Endothelial cell of umbilical vein (primary cell): ENCODE measurements around the gene ADAMTSL2. TPM values are rescaled to one million over a fixed set of nuclear protein-coding genes. Genes with fewer than 3 reads are reported as not detected.

Source experiments
- BruUV-seq: library from RNA; stranded (reverse); fragments of 400-500 nt; replicated peaks from 2 replicates; lab custom pipeline; 2021; lab: Mats Ljungman, UMichigan
- CTCF ChIA-PET: fragments of 300-600, 350-600 bp; sonication (Branson Sonifier 250); formaldehyde crosslinking; loops from one replicate; lab custom pipeline; 2021; ENCODE audit warnings: antibody characterized with exemption, inconsistent platforms; lab: Charles Lee
- POLR2A ChIA-PET: fragments of 300-600, 350-600 bp; sonication (Branson Sonifier 250); formaldehyde crosslinking; loops from one replicate; lab custom pipeline; 2021; ENCODE audit warnings: antibody characterized with exemption, inconsistent platforms; lab: Charles Lee
- DNase-seq: peaks from one replicate; pipeline ENCODE4 v3.0.0-alpha.2; 2011; ENCODE audit warnings: low read depth, low spot score
- FAIRE-seq: peaks from 2 replicates; lab custom pipeline; 2011; peaks lifted over from hg19 to GRCh38; lab: Jason Lieb, UNC
- H2AFZ ChIP-seq: 2 replicates; pipeline ENCODE4 v1.6.0; 2012; ENCODE audit warnings: low read depth, low read length, control low read depth, inconsistent platforms
- H3K27ac ChIP-seq: 2 replicates; pipeline ENCODE4 v1.5.1; 2011; ENCODE audit warnings: low read depth, mild to moderate bottlenecking, control low read depth, low read length, moderate library complexity; ENCODE audit not compliant: insufficient read depth
- H3K27me3 ChIP-seq, 2 experiments: 2 replicates each; pipeline versions ENCODE4 v1.6.0 to v1.6.1; 2011; ENCODE audit warnings: low read length in 2 of 2, mixed read lengths in 1 of 2; ENCODE audit not compliant: control insufficient read depth in 2 of 2, insufficient read depth in 2 of 2
- H3K36me3 ChIP-seq, 2 experiments: 2 replicates in 1 of 2; 3 replicates in 1 of 2; pipeline ENCODE4 v1.5.1; 2011; ENCODE audit warnings: low read length in 2 of 2, mild to moderate bottlenecking in 1 of 2, moderate library complexity in 1 of 2; ENCODE audit not compliant: control insufficient read depth in 2 of 2, insufficient read depth in 2 of 2; ENCODE audit errors: extremely low read depth in 1 of 2
- H3K4me1 ChIP-seq: 3 replicates; pipeline ENCODE4 v1.5.1; 2011; ENCODE audit warnings: mild to moderate bottlenecking, low read length; ENCODE audit not compliant: control insufficient read depth, insufficient read depth; ENCODE audit errors: extremely low read depth
- H3K4me2 ChIP-seq: 2 replicates; pipeline ENCODE4 v1.6.1; 2011; ENCODE audit warnings: low read length, control low read depth, mixed read lengths; ENCODE audit not compliant: insufficient read depth
- H3K4me3 ChIP-seq, 3 experiments: fragments of 200-600 bp in 1 of 3; sonication (generic), shearing (Covaris generic) in 1 of 3; replicated peaks in 1 of 3; 2 replicates each; pipeline ENCODE4 v1.5.1; 2011 to 2016; ENCODE audit warnings: control low read depth in 3 of 3, low read length in 3 of 3, mild to moderate bottlenecking in 2 of 3, inconsistent platforms in 1 of 3, low read depth in 1 of 3, moderate library complexity in 1 of 3; ENCODE audit not compliant: insufficient read depth in 1 of 3
- H3K79me2 ChIP-seq: 2 replicates; pipeline ENCODE4 v1.6.0; 2012; ENCODE audit warnings: low read length, inconsistent platforms; ENCODE audit not compliant: control insufficient read depth, insufficient read depth
- H3K9ac ChIP-seq: replicated peaks from 2 replicates; pipeline ENCODE3; 2011; ENCODE audit warnings: low read length, control low read depth; ENCODE audit not compliant: insufficient read depth; ENCODE audit errors: extremely low read depth
- H3K9me1 ChIP-seq: replicated peaks from 3 replicates; pipeline ENCODE4 v1.6.0; 2011; ENCODE audit warnings: mild to moderate bottlenecking, low read length; ENCODE audit not compliant: control insufficient read depth, insufficient read depth; ENCODE audit errors: extremely low read depth
- H3K9me3 ChIP-seq: replicated peaks from 2 replicates; pipeline ENCODE4 v1.5.1; 2012; ENCODE audit warnings: low read length, inconsistent platforms; ENCODE audit not compliant: control insufficient read depth, insufficient read depth
- H4K20me1 ChIP-seq: replicated peaks from 2 replicates; pipeline ENCODE3; 2011; ENCODE audit warnings: mild to moderate bottlenecking, low read length; ENCODE audit not compliant: control insufficient read depth, insufficient read depth; ENCODE audit errors: extremely low read depth
- GATA2 ChIP-seq: IDR thresholded peaks from 2 replicates; pipeline ENCODE4 v1.7.0; 2011; ENCODE audit warnings: low read depth, mild to moderate bottlenecking, moderate library complexity, mixed read lengths, low read length; ENCODE audit not compliant: insufficient read length, insufficient read depth
- MYC ChIP-seq: IDR thresholded peaks from one replicate; pipeline ENCODE4 v1.6.1; 2011; ENCODE audit warnings: mild to moderate bottlenecking, low read depth, low read length
- POLR2A ChIP-seq: IDR thresholded peaks from 2 replicates; pipeline ENCODE4 v1.6.1; 2012; ENCODE audit warnings: low read depth, mild to moderate bottlenecking, control low read depth, low read length
- POLR2AphosphoS5 ChIP-seq: IDR thresholded peaks from 2 replicates; pipeline ENCODE4 v1.6.1; 2012; ENCODE audit warnings: low read depth, mild to moderate bottlenecking, control low read depth, low read length, moderate library complexity; ENCODE audit not compliant: insufficient read depth
- dilution Hi-C: fragments of 300-500 bp; cut with MboI; formaldehyde crosslinking; loops from one replicate; pipeline ENCODE4 v1.15.0; 2019; ENCODE audit warnings: low sequenced_read_pairs; ENCODE audit not compliant: extremely low pct_ligation_motif_present
- intact Hi-C: fragments of 100-400 bp; cut with micrococcal nuclease; formaldehyde crosslinking; loops from one replicate; pipeline ENCODE4 v1.10.0; 2022
- polyA plus RNA-seq, 4 experiments: library from polyadenylated mRNA; depleted of rRNA in 3 of 4; stranded (reverse) in 3 of 4; unstranded in 1 of 4; fragments of >200 nt; gene quantifications; 2 replicates each; pipeline versions ENCODE4 v1.2.1 to v1.2.3, GENCODE V29; 2011 to 2012; ENCODE audit warnings: missing spikeins in 1 of 4
- total RNA-seq: library from RNA; stranded (reverse); gene quantifications from 2 replicates; pipeline ENCODE4 v1.2.3, GENCODE V29; 2021
- TF ChIP-seq, protein P1 (sequence below), 2 donors: IDR thresholded peaks; 1 replicate in 1 of 2; 2 replicates in 1 of 2; pipeline ENCODE4 v1.5.1; 2011; ENCODE audit warnings: low read length in 2 of 2, mild to moderate bottlenecking in 2 of 2, moderate library complexity in 2 of 2, control low read depth in 1 of 2, inconsistent platforms in 1 of 2, low read depth in 1 of 2; ENCODE audit not compliant: insufficient read depth in 1 of 2; ENCODE audit errors: extremely low read depth in 1 of 2

The ADAMTSL2 gene
- total and polyA plus RNA-seq, 2 donors (not counting 3 experiments of a cell fraction or from before 2014, with no cell fraction given), result not detected

GRCh38 chr9:133515615-133516255 lies 18.8 kb upstream of the ADAMTSL2 start:
- TF ChIP-seq GATA2 (no peak), POLR2A (no peak), MYC (no peak), POLR2AphosphoS5 (no peak)
- TF ChIP-seq, protein P1, sequence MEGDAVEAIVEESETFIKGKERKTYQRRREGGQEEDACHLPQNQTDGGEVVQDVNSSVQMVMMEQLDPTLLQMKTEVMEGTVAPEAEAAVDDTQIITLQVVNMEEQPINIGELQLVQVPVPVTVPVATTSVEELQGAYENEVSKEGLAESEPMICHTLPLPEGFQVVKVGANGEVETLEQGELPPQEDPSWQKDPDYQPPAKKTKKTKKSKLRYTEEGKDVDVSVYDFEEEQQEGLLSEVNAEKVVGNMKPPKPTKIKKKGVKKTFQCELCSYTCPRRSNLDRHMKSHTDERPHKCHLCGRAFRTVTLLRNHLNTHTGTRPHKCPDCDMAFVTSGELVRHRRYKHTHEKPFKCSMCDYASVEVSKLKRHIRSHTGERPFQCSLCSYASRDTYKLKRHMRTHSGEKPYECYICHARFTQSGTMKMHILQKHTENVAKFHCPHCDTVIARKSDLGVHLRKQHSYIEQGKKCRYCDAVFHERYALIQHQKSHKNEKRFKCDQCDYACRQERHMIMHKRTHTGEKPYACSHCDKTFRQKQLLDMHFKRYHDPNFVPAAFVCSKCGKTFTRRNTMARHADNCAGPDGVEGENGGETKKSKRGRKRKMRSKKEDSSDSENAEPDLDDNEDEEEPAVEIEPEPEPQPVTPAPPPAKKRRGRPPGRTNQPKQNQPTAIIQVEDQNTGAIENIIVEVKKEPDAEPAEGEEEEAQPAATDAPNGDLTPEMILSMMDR (IDR thresholded peaks at IDR 0.05; ENCODE audit: extremely low read depth in 1 of 2, insufficient read depth in 1 of 2, low read depth in 1 of 2, low read length in 2 of 2), result no peak
- H3K9me3 ChIP-seq, result no peaks in the 10 kb centered on the region
- FAIRE-seq (no peak), DNase-seq (no peak)
- no peak overlapping the region for H2AFZ ChIP-seq
- H3K4me1 ChIP-seq, result no peaks in the 10 kb centered on the region
- H3K79me2 ChIP-seq, result no peaks in the 10 kb centered on the region
- no peak overlapping the region for H3K4me2 ChIP-seq
- ChIA-PET CTCF (no interaction called here), POLR2A (no interaction called here)
- intact Hi-C loops (no loop called here), dilution Hi-C loops (no loop called here)
- H3K27me3 ChIP-seq, result no peaks in the 10 kb centered on the region
- H3K9ac ChIP-seq, result no peak overlapping the region
- H3K9me1 ChIP-seq, result no peaks in the 10 kb centered on the region
- H3K36me3 ChIP-seq, result no peaks in the 10 kb centered on the region
- no peaks in the 10 kb centered on the region for H4K20me1 ChIP-seq
- H3K27ac ChIP-seq, result no peak overlapping the region
- H3K4me3 ChIP-seq, result no peak overlapping the region
- BruUV-seq, result no TSS peak
